Brain microvascular endothelial cell (primary cell): ENCODE measurements around the gene LPAR2.

Experiments used
- DNase-seq: peaks from one replicate; pipeline ENCODE4 v3.0.0-alpha.2; 2020
- H3K27ac ChIP-seq: fragments of 250-450 bp; sonication (Bioruptor Pico); 2 replicates; pipeline ENCODE4 v1.5.1; 2020; ENCODE audit warnings: mild to moderate bottlenecking, moderate library complexity
- H3K27me3 ChIP-seq: fragments of 250-450 bp; sonication (Bioruptor Pico); replicated peaks from 2 replicates; pipeline ENCODE4 v1.5.1; 2020; ENCODE audit warnings: mild to moderate bottlenecking
- H3K36me3 ChIP-seq: fragments of 250-450 bp; sonication (Bioruptor Pico); replicated peaks from 2 replicates; pipeline ENCODE4 v1.5.1; 2020; ENCODE audit warnings: mild to moderate bottlenecking
- H3K4me3 ChIP-seq: 2 replicates; pipeline ENCODE4 v1.5.1; 2011; ENCODE audit warnings: low read depth, mild to moderate bottlenecking, control low read depth, low read length, moderate library complexity
- CTCF ChIP-seq: IDR thresholded peaks from 2 replicates; pipeline ENCODE4 v1.5.1; 2011; ENCODE audit warnings: low read depth, mild to moderate bottlenecking, moderate library complexity, low read length, control low read depth, inconsistent platforms; ENCODE audit errors: missing control alignments
- in situ Hi-C: cut with HindIII; loops from 2 replicates; pipeline ENCODE4 v1.10.0; 2017; ENCODE audit warnings: low sequenced_read_pairs, low pct_ligation_motif_present

LPAR2 gene

GRCh38 chr19:19637186-19637522 lies 9.1 kb upstream of the LPAR2 start:
- Histone ChIP-seq H3K36me3 (peaks cover 39% of the 10 kb centered on the region), H3K27me3 (no peaks in the 10 kb centered on the region), H3K4me3 (no peak overlapping the region), H3K27ac (no peak overlapping the region)
- DNase-seq: no peak
- in situ Hi-C loops: no loop called here
- no peak for TF ChIP-seq CTCF

GRCh38 chr19:19636573-19637185 lies 8.7 kb upstream of the LPAR2 start:
- no peak overlapping the region for H3K4me3 ChIP-seq

GRCh38 chr19:19635313-19635702 lies 7.3 kb upstream of the LPAR2 start:
- Histone ChIP-seq H3K27me3 (no peaks in the 10 kb centered on the region), H3K4me3 (no peak overlapping the region), H3K36me3 (peaks cover 37% of the 10 kb centered on the region), H3K27ac (no peak overlapping the region)
- DNase-seq: no peak
- TF ChIP-seq CTCF: no peak
- in situ Hi-C loops: no loop called here

More at GRCh38 chr19:19636573-19637185, 8.7 kb upstream of the LPAR2 start:
- Histone ChIP-seq H3K27ac (no peak overlapping the region), H3K27me3 (no peaks in the 10 kb centered on the region), H3K36me3 (peaks cover 39% of the 10 kb centered on the region)
- TF ChIP-seq CTCF: no peak
- DNase-seq: no peak
- in situ Hi-C loops: no loop called here

- in situ Hi-C loops: no loop called here
- DNase-seq: no peak
- Histone ChIP-seq H3K4me3 (no peak overlapping the region), H3K27me3 (no peaks in the 10 kb centered on the region), H3K27ac (no peak overlapping the region), H3K36me3 (peaks cover 37% of the 10 kb centered on the region)
- TF ChIP-seq CTCF: no peak
Measured at GRCh38 chr19:19634516-19635312, 6.7 kb upstream of the LPAR2 start.

GRCh38 chr19:19633711-19634515 lies 5.9 kb upstream of the LPAR2 start:
- H3K27ac ChIP-seq: no peak overlapping the region
- in situ Hi-C loops: no loop called here
- peaks cover 37% of the 10 kb centered on the region for H3K36me3 ChIP-seq
- TF ChIP-seq CTCF: no peak
- no peaks in the 10 kb centered on the region for H3K27me3 ChIP-seq
- DNase-seq: no peak
- no peak overlapping the region for H3K4me3 ChIP-seq
